K562 (cell line): ENCODE data around the gene FA2H. TPM values are rescaled to one million over a fixed set of nuclear protein-coding genes. Genes with fewer than 3 reads are reported as not detected.
A peak's percentile ranks its signal among the peaks of the same experiment; 100 is the strongest.

ENCODE experiments used
- ARID2 ChIP-seq: fragments of 450-650 bp; IDR thresholded peaks from 2 replicates; pipeline ENCODE4 v1.6.1; 2017; ENCODE audit warnings: antibody characterized with exemption, mild to moderate bottlenecking
- ATF7 ChIP-seq: fragments of 450-650 bp; IDR thresholded peaks from 2 replicates; pipeline ENCODE4 v1.7.1; 2014; ENCODE audit warnings: mild to moderate bottlenecking, moderate library complexity
- BACH1 ChIP-seq: fragments of 200-800 bp; sonication (Bioruptor generic); IDR thresholded peaks from 2 replicates; pipeline ENCODE4 v1.6.1; 2016; ENCODE audit warnings: missing genetic modification characterization, missing compliant biosample characterization
- CBX1 ChIP-seq: sonication (generic); IDR thresholded peaks from 2 replicates; pipeline ENCODE4 v1.6.1; 2016; ENCODE audit warnings: antibody characterized with exemption, low read depth, mild to moderate bottlenecking
- CHD1 ChIP-seq: fragments of 200-600 bp; sonication (generic); IDR thresholded peaks from one replicate; pipeline ENCODE4 v1.6.1; 2012; ENCODE audit warnings: mild to moderate bottlenecking, moderate library complexity, low read length, inconsistent platforms
- GTF2E2 ChIP-seq: fragments of 200-800 bp; sonication (Bioruptor generic); IDR thresholded peaks from 2 replicates; pipeline ENCODE4 v1.6.1; 2016; ENCODE audit warnings: missing genetic modification characterization, missing compliant biosample characterization
- HDGF ChIP-seq: fragments of 450-650 bp; IDR thresholded peaks from 2 replicates; pipeline ENCODE4 v1.6.1; 2016
- HMGN3 ChIP-seq: IDR thresholded peaks from 2 replicates; pipeline ENCODE4 v1.6.1; 2011; ENCODE audit warnings: borderline replicate concordance, low read depth, mild to moderate bottlenecking, mixed read lengths, low read length; ENCODE audit not compliant: insufficient read length; ENCODE audit errors: extremely low read depth
- HNRNPL ChIP-seq: fragments of 200-400 bp; formaldehyde crosslinking; IDR thresholded peaks from 2 replicates; pipeline ENCODE4 v1.6.1; 2017; ENCODE audit warnings: low read depth, mild to moderate bottlenecking, low read length
- KDM1A ChIP-seq, 2 experiments: fragments of 450-650 bp; IDR thresholded peaks; 2 replicates each; pipeline ENCODE4 v1.6.1; 2016; ENCODE audit warnings: mild to moderate bottlenecking in 2 of 2
- MAFF ChIP-seq: IDR thresholded peaks from 2 replicates; pipeline ENCODE4 v1.6.1; 2012; ENCODE audit warnings: low read length, improper control_type of control experiment
- NCOA1 ChIP-seq: fragments of 450-650 bp; IDR thresholded peaks from 2 replicates; pipeline ENCODE4 v1.6.1; 2016; ENCODE audit warnings: low read depth
- NONO ChIP-seq, 2 experiments: fragments of 200-400 bp in 1 of 2; fragments of 450-650 bp in 1 of 2; formaldehyde crosslinking in 1 of 2; IDR thresholded peaks; 2 replicates each; pipeline ENCODE4 v1.6.1; 2017; ENCODE audit warnings: low read depth in 2 of 2, mild to moderate bottlenecking in 2 of 2, moderate library complexity in 2 of 2, low read length in 1 of 2
- OTX1 ChIP-seq: fragments of 450-650 bp; formaldehyde crosslinking; IDR thresholded peaks from 2 replicates; pipeline ENCODE4 v1.4.0; 2022; ENCODE audit warnings: mild to moderate bottlenecking
- RBM17 ChIP-seq: fragments of 200-400 bp; formaldehyde crosslinking; IDR thresholded peaks from 2 replicates; pipeline ENCODE4 v1.6.1; 2017; ENCODE audit warnings: low read depth, mild to moderate bottlenecking, low read length, borderline replicate concordance
- SNIP1 ChIP-seq: fragments of 450-650 bp; IDR thresholded peaks from 2 replicates; pipeline ENCODE4 v1.7.1; 2017; ENCODE audit warnings: low read depth, mild to moderate bottlenecking
- SRSF3 ChIP-seq: fragments of 200-400 bp; formaldehyde crosslinking; IDR thresholded peaks from 2 replicates; pipeline ENCODE4 v1.6.1; 2016; ENCODE audit warnings: mild to moderate bottlenecking, low read length, moderate library complexity; ENCODE audit not compliant: insufficient read depth
- SRSF7 ChIP-seq: fragments of 200-400 bp; formaldehyde crosslinking; optimal IDR thresholded peaks from 2 replicates; pipeline ENCODE3; 2017; ENCODE audit warnings: mild to moderate bottlenecking, low read depth, low read length
- YY1 ChIP-seq, 3 experiments: IDR thresholded peaks; 2 replicates each; pipeline ENCODE4 v1.6.1; 2011; ENCODE audit warnings: low read length in 2 of 3, mild to moderate bottlenecking in 2 of 3, moderate library complexity in 2 of 3, borderline replicate concordance in 1 of 3, control low read depth in 1 of 3, low read depth in 1 of 3; ENCODE audit not compliant: insufficient read depth in 3 of 3, insufficient replicate concordance in 2 of 3, control insufficient read depth in 1 of 3, insufficient read length in 1 of 3; ENCODE audit errors: extremely low read depth in 1 of 3
- ZNF12 ChIP-seq: sonication (generic); formaldehyde crosslinking; IDR thresholded peaks from 2 replicates; pipeline ENCODE4 v1.4.0; 2020; ENCODE audit warnings: mild to moderate bottlenecking, missing genetic modification reagents
- ZNF212 ChIP-seq: fragments of 450-650 bp; formaldehyde crosslinking; IDR thresholded peaks from 2 replicates; pipeline ENCODE4 v1.4.0; 2020; ENCODE audit warnings: mild to moderate bottlenecking
- ZNF217 ChIP-seq: sonication (generic); formaldehyde crosslinking; IDR thresholded peaks from 2 replicates; pipeline ENCODE4 v1.8.0; 2022; ENCODE audit warnings: mild to moderate bottlenecking, missing genetic modification reagents
- ZNF311 ChIP-seq: fragments of 250-450 bp; sonication (Bioruptor Pico); IDR thresholded peaks from 2 replicates; pipeline ENCODE4 v1.4.0; 2020; ENCODE audit warnings: mild to moderate bottlenecking, moderate library complexity
- ZNF324 ChIP-seq: fragments of 250-450 bp; sonication (Bioruptor Pico); IDR thresholded peaks from 2 replicates; pipeline ENCODE4 v1.4.0; 2020; ENCODE audit warnings: mild to moderate bottlenecking
- polyA plus RNA-seq, 8 experiments: library from polyadenylated mRNA; depleted of rRNA in 4 of 8; stranded (reverse) in 5 of 8; unstranded in 3 of 8; fragments of >200 nt; fragmentation: Nextera tagmentation in 2 of 8; fragmentation: Illumina TruSeq in 1 of 8; extraction: Ambion mirVana in 2 of 8; extraction: Trizol in 1 of 8; gene quantifications; 2 replicates each; pipeline versions ENCODE4 v1.2.1 to v1.2.3, GENCODE V29; 2011 to 2014; ENCODE audit warnings: inconsistent platforms in 1 of 8, missing spikeins in 1 of 8
- total RNA-seq, 7 experiments: library from RNA; depleted of rRNA in 6 of 7; stranded (reverse); fragments of >200 nt in 6 of 7; fragmentation: Illumina TruSeq in 2 of 7; extraction: Trizol in 2 of 7; gene quantifications; 2 replicates each; pipeline versions ENCODE4 v1.2.1 to v1.2.3, GENCODE V29; 2011 to 2021; ENCODE audit warnings: low replicate concordance in 1 of 7
- TF ChIP-seq, protein P1 (sequence below): fragments of 250-450 bp; sonication (Bioruptor Pico); IDR thresholded peaks from 2 replicates; pipeline ENCODE4 v1.8.0; 2022; ENCODE audit warnings: inconsistent platforms
- TF ChIP-seq, protein P2 (sequence below): fragments of 250-450 bp; sonication (Bioruptor Pico); IDR thresholded peaks from 2 replicates; pipeline ENCODE4 v1.5.0; 2021
- TF ChIP-seq, protein P3 (sequence below): sonication (generic); formaldehyde crosslinking; IDR thresholded peaks from 2 replicates; pipeline ENCODE4 v1.8.1; 2022; ENCODE audit warnings: missing genetic modification reagents

The FA2H gene
- total and polyA plus RNA-seq, 9 of the 15 experiments (the other 6 are each of a cell fraction or from before 2014, with no cell fraction given), result not detected

DNA sequence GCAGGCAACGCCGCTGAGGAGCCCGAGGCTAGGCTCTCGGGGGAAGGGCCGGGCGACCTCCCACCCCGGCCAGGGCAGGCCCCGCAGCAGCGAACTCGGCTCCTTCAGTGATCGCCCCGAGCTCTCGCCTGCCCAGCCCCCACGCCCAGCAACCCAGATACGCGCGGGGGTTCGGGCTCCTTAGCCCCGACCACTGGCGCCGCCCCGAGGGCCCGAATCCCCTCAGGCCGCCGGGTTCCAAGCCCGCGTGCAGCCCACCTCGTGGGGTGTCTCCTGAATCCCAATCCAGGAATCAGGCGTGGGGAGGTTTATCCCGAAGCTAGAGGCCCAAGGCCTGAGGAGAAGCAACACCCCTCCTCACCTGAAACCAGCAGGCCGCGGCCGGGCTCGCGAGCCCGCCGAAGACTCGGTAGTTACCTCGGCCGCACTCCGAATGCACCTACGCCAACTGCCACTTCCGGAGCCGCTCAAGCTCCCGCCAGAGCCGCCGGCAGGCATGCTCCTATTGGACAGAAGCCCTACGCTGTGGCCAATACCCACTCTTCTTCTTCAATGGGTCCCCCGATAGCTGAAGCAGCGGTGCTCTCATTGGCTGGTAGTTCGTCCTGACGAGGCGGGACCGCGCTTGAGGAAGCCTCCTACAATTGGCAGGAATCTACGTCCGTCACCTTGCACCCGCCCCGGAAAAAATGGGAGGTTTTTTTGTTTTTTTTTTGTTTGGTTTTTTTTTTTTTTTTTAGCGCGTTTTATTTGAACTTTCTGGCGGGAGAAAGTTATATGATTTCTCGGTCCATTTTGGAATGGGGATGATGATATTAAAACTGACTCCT, 108.0 kb downstream of the FA2H start, which contains the start of gene RFWD3 (continued):
- TF ChIP-seq RBM17, result no peak
- TF ChIP-seq, protein P1, sequence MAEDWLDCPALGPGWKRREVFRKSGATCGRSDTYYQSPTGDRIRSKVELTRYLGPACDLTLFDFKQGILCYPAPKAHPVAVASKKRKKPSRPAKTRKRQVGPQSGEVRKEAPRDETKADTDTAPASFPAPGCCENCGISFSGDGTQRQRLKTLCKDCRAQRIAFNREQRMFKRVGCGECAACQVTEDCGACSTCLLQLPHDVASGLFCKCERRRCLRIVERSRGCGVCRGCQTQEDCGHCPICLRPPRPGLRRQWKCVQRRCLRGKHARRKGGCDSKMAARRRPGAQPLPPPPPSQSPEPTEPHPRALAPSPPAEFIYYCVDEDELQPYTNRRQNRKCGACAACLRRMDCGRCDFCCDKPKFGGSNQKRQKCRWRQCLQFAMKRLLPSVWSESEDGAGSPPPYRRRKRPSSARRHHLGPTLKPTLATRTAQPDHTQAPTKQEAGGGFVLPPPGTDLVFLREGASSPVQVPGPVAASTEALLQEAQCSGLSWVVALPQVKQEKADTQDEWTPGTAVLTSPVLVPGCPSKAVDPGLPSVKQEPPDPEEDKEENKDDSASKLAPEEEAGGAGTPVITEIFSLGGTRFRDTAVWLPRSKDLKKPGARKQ, result no peak
- TF ChIP-seq ZNF217 (CRISPR knock-in tag), result no peak
- TF ChIP-seq HNRNPL, result 0 out of 2 replicates have a peak, but pooled peaks have one; percentile 29
- peak in 1 of 2 experiments; percentile 49; a peak in 1 of 4 replicates for TF ChIP-seq NONO (IDR thresholded peaks at IDR 0.05; ENCODE audit: low read depth in 2 of 2, low read length in 1 of 2)
- no peak for TF ChIP-seq SRSF7
- peak; percentile 99 for TF ChIP-seq GTF2E2 (tag)
- no peak for TF ChIP-seq OTX1
- no peak for TF ChIP-seq BACH1 (tag)
- TF ChIP-seq, protein P2, sequence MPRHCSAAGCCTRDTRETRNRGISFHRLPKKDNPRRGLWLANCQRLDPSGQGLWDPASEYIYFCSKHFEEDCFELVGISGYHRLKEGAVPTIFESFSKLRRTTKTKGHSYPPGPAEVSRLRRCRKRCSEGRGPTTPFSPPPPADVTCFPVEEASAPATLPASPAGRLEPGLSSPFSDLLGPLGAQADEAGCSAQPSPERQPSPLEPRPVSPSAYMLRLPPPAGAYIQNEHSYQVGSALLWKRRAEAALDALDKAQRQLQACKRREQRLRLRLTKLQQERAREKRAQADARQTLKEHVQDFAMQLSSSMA (CRISPR knock-in tag), result no peak
- TF ChIP-seq ZNF311 (CRISPR knock-in tag), result no peak
- peak; percentile 76 for TF ChIP-seq SNIP1
- TF ChIP-seq ARID2, result no peak
- 0 out of 2 replicates have a peak, but pooled peaks have one; percentile 9 for TF ChIP-seq MAFF
- peak; percentile 85 for TF ChIP-seq CBX1
- TF ChIP-seq ZNF12, result no peak
- TF ChIP-seq ZNF212 (CRISPR knock-in tag), result no peak
- no peak for TF ChIP-seq ZNF324
- TF ChIP-seq, protein P3, sequence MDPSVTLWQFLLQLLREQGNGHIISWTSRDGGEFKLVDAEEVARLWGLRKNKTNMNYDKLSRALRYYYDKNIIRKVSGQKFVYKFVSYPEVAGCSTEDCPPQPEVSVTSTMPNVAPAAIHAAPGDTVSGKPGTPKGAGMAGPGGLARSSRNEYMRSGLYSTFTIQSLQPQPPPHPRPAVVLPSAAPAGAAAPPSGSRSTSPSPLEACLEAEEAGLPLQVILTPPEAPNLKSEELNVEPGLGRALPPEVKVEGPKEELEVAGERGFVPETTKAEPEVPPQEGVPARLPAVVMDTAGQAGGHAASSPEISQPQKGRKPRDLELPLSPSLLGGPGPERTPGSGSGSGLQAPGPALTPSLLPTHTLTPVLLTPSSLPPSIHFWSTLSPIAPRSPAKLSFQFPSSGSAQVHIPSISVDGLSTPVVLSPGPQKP, result no peak
- TF ChIP-seq KDM1A (IDR thresholded peaks at IDR 0.05), result no peak
- TF ChIP-seq SRSF3, result no peak
- no peak for TF ChIP-seq NCOA1
- TF ChIP-seq YY1 (IDR thresholded peaks at IDR 0.05; ENCODE audit: borderline replicate concordance in 1 of 3, control insufficient read depth in 1 of 3, extremely low read depth in 1 of 3, insufficient read depth in 3 of 3, insufficient read length in 1 of 3, insufficient replicate concordance in 2 of 3, low read depth in 1 of 3, low read length in 2 of 3), result peak in 2 of 3 experiments; percentile 36 to 81
- peak; percentile 71 for TF ChIP-seq HMGN3
- peak; percentile 80 for TF ChIP-seq ATF7
- TF ChIP-seq CHD1, result peak; percentile 78
- no peak for TF ChIP-seq HDGF
